Measurements from ENCODE around the gene PACSIN3.

DNA sequence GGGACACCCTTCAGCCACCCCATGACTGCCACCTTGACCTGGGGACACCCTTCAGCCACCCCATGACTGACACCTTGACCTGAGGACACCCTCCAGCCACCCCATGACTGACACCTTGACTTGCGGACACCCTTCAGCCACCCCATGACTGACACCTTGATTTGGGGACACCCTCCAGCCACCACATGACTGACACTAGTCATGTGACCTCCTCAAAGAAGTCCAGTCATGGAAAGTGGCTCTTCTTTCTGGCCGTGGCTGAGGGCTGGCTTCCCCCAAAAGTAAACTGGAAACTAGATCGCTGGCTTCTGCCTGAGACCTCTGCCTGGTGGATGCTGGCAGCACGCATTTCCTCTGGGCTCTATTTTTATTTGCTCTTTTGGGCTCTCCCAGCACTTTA, 38.0 kb downstream of the PACSIN3 start:
- TF ChIP-seq, protein P1, sequence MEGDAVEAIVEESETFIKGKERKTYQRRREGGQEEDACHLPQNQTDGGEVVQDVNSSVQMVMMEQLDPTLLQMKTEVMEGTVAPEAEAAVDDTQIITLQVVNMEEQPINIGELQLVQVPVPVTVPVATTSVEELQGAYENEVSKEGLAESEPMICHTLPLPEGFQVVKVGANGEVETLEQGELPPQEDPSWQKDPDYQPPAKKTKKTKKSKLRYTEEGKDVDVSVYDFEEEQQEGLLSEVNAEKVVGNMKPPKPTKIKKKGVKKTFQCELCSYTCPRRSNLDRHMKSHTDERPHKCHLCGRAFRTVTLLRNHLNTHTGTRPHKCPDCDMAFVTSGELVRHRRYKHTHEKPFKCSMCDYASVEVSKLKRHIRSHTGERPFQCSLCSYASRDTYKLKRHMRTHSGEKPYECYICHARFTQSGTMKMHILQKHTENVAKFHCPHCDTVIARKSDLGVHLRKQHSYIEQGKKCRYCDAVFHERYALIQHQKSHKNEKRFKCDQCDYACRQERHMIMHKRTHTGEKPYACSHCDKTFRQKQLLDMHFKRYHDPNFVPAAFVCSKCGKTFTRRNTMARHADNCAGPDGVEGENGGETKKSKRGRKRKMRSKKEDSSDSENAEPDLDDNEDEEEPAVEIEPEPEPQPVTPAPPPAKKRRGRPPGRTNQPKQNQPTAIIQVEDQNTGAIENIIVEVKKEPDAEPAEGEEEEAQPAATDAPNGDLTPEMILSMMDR (conservative IDR thresholded peaks at IDR 0.05), result no peak
- TF ChIP-seq ZFX (IDR thresholded peaks at IDR 0.05), result no peak
